H4 (cell line): ENCODE data around the gene B4GALT6. TPM values are rescaled to one million over a fixed set of nuclear protein-coding genes. Genes with fewer than 3 reads are reported as not detected.

ENCODE experiments used
- DNase-seq: peaks from one replicate; pipeline ENCODE4 v3.0.0-alpha.2; 2015; ENCODE audit warnings: low spot score
- total RNA-seq: library from RNA; depleted of rRNA; stranded (reverse); fragments of >200 nt; shearing (Covaris generic); gene quantifications from 2 replicates; pipeline ENCODE4 v1.2.3, GENCODE V29; 2014

Gene B4GALT6
- total RNA-seq, 1 experiment from 2014 or later, result 9.6 TPM

DNA sequence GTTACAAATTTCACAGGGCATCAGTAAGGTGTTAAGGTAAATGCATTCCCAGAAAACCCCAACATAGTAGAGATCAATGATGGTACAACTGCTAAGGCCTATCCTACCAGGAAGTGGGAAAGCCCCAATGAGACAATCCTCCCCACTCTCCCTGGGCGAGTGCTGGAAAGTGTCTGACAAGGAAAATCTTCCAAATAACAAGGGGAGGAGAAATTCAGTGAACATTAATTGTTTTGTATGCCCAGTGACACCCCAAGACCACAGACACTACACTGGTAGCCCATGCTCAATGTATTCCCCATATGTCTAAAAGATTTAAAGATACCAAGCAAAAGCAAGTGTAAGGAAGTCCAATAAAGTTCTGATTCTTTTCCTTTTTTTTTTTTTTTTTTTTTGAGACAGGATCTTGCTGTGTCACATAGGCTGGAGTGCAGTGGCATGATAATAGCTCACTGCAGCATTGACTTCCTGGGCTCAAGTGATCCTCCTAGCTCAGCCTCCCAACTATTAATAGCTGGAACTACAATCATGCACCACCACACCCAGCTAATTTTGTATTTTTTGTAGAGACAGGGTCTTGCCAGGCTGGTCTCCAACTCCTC, 24.7 kb downstream of the B4GALT6 start:
- no peak for DNase-seq

DNA sequence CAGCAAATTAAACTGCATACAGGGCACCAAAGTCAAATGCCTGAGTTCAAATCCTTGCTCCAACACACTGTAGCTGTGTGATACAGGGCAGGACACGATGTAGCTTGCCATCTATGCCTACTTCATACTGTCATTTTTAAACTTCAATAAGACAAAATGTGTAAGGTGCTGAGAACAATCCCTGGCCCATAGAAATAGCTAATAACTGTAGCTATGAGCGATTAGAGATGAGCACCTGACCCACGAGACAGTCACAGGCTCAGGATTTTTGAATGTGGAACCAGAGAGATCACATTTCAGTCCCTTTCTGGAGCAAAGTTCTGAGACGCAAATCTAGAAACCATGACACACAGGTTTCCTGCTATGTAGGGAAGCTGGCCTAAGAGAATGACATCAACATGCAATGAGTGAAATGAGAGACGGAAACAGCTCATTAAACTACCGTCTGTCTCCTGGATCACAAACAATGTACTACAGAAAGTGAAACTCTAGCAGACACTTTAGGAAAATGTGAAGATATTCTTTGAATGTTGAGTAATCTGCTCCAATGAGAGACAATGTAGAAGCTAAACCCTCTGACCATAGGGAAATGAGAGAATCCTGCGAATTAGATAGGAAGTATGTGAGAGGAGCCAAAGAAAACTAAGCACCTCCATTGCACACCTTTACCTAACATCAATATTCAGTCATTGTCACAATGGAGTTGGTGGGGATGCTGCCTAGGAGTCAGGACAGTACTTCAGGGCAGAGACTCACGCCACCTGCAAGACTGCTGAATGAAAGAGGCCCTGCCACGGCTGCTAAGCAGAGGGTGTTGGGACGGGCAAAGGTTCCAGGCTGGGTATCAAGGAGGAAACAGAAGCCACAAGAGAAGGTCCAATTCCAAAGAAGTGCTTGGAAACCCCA, 25.5 kb downstream of the B4GALT6 start:
- DNase-seq, result no peak

DNA sequence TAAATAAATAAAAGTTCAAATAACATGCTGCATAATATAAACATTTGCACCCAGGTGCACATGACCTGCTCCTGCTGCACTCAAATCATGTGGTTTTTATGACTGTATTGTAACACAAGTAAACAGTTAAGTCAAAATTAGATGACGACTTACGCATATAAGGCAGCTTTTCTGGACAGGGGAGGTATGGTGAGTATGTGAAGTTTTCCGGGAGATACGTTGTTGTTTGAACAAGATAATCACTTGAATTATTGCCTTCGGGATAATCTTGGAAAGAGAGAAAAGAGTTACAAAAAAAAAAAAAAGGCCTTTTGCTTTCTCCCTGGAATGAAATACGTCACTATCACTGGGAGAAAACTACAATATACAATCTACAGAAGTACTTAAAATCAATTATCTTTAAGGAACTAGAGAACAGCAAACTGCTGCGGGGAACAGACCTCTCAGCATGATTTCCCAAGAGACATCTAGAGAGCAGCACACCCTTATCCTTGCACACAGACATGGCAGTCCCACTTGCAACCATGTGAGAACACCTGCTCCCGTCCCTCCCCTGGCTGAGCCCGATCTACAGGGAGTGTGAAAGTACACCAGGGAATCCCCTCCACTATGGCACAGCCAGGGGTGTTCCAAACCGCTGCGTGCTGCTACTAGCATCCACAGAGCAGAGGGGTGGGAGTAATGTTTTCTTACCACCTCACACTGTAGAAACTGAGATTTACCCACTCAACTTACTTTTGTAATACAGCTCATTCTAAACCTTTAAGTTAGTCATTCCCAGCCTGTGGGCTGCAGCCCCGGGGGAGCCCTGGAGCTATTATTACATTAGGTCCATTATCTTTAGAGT, 26.3 kb downstream of the B4GALT6 start:
- DNase-seq, result no peak

DNA sequence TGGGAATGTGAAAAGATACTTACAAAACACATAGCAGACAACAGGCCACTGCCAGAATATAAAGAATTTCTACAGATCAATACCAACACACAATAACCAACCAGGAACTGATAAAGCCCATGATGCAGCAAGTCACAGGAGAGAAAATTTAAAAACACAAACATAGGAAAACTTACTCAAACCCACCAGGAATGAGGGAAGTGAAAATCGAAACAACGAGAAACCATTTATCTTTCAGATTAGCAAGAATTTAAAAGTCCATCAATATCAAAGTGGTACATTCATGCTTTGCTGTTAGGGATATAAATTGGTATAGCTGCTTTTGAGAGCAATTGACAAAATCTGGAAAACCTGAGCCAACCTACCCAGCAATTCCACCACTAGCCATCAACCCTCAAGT, 27.6 kb downstream of the B4GALT6 start:
- no peak for DNase-seq

DNA sequence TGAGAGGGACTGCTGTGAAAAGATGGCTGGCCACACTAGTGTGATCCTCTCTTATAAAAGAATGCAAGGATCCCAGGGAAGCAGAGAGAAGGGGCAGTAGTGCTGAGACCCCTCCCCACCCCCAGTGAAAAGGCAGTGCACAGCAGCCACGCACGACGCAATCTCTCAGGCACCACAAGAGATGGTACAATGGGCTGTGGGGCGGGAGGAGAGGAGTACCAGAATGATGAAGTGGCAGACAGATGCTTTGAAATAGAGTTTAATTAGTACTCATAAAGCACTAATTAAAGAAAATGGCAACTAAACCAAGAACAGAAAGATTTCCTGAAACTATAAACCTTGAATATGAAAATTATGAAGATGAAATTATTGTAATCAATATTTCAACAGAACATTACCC, 29.0 kb downstream of the B4GALT6 start:
- DNase-seq, result no peak

DNA sequence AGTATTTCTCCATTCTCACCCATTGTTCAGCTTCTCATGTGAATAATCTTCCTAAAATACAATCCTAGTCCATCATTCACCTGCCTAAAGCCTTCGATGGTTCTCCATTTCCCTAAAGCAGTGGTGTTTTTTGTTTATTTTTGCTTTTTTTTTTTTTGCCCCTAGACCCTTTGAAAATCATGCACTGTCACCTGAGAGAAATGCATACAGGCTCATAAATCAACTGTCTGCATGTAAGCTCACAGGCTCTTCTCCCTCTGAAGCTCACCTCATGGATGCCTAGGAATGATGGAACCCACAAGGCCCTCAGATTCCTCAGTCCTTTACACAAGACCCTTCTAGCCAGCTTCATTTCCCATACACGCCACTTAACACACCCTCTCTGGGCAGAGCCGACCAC, 31.5 kb downstream of the B4GALT6 start:
- no peak for DNase-seq

DNA sequence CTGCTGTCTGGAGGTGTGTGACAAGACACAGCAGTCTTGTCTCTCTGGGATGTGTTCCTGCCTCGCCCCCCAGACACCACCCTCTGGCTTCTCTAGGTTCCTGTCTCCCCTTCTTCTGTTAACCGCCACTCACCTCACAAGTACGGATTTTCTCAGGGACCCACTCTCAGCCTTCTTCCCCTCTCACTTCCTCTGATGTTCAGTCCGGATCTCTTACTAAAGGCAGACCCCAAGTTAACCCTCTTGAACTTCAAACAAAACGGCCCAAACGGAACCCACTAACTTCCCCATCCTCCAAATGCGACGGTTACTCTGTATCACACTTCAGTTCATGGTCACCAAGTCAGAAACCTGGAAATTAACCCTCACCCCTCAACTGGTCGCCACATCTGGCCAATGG, 32.0 kb downstream of the B4GALT6 start:
- DNase-seq, result no peak

DNA sequence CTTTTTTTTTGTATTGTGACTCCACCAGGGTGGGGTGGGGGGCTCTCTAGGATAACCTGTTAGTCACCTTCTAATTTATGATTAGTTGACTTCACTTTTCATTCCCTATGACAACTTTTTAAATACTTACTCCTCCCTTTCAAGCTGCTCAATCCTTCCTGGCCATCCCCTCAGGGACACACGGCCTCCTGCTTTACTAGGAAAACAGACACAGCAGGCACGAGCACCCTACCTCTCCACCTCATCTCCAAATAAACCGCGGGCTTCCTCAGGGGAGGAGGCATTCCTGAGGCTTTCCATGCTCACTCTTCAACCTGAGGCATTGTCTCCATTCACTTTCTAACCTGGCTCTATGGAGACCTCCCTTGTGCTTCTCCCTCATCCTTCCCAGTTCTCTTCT, 33.0 kb downstream of the B4GALT6 start:
- no peak for DNase-seq

DNA sequence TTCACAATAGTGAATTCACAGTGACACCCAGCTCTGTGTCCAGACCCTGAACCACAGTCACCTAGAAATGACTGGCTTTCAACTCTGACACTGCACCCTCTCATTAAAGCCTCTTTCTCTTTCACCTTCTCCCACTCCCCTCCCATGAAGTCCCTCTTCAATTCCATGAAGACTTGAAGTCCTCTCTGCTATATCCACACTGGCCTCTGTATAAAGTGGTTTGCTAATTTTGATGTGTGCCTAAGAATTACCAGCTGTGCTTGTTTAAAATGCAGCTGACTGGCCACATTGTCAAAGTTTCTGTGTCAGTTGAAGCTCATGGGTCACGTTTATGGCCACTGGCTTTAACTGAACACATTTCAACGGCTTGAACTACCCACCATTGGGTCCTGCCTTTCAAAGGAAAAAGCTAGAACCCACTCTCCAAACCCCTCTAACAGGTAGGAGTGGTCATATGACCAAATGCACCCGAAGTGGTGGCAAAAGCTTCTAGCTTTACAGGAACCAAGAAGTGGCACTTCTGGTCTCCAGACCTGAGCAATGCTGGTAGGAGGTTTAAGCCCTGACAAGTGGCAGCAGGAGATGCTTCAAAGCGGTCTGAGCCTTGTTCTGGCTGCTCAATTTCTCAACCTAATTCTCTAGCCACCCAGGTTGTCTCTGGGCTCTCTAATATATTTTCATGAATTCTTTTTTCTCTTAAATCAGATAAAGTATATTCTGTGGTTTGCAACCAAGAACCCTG, 34.2 kb downstream of the B4GALT6 start:
- no peak for DNase-seq

DNA sequence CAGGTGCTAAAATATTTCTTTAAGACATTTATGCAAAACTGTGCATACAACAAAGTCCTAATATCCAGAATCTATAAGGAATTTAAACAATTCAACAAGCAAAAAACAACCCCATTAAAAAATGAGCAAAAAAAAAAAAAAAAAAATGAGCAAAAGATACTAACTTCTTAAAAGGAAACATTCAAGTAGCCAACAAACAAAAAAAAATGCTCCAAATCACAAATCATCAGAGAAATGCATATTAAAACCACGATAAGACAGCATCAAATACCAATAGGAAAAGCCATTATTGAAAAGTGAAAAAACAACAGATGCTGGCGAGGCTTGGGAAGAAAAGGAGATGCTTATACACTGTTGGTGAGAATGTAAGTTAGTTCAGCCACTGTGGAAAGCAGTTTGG, 34.9 kb downstream of the B4GALT6 start:
- DNase-seq, result no peak

DNA sequence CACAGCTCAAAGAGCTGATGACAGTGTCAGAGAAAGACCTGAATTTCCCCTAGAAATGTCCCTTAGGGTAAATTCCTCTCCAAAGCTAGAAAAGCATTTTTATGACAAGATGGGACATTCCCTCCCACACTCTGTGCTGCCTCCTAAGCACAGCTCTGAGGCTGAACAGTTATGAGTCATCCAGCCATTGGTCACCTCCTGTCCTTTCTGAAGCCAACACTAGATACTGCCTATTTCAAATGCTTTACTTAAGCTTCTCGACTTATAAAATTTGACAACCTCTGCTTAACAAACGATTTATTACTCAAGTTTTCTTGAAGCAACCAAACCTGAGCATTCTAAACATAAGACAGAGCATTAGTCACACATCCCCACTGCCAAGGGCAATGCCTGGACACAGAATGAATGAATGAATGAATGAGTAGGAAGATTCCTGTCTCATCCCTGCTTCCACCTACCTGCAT, 35.4 kb downstream of the B4GALT6 start:
- DNase-seq, result peak; percentile 67

DNA sequence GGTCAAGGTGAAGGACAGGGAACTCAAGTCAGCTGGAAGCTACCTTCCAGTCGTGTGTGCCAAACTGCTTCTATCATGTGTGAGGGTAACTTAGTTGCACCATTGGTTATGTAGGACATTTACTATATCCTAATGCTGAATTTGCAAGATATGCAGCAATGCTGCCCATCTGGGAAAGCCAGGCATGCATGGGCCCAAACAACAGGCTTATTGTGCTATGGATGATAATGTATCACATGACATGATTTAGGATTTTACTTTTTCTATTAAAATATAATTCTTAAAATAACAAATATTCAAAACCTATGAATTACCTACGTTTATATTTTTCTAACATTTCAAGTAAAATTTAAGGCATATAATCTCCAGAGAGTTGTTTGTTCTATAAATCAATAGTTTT, 35.9 kb downstream of the B4GALT6 start:
- DNase-seq, result no peak

DNA sequence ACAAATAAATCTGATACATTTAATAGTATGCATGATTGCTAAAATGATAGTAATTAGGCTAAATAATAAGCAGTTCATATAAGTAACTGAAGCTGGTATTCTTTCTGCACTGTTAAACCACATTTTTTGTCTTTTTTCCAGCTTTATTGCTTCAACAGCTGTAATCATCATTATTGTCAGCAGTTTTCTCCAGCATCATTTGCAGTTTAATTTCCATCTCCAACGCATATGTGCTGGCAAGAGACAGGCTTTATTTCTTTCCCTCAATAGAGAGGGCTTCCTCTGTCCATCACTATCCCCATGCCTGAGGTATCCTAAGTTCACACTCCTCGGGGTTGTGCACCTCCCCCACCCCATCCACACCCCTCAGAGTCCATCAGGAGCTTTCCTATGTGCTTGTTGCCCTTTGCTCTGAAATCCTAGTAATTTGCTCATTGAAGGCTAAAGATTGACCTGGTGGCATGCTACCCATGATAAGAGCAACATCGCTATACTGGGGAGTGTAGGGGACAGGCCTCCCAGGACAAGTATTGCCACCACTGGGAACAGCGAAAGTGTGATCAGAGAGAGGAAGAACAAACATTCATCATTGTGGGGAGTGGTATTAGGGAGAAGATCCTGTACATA, 37.1 kb downstream of the B4GALT6 start:
- no peak for DNase-seq

DNA sequence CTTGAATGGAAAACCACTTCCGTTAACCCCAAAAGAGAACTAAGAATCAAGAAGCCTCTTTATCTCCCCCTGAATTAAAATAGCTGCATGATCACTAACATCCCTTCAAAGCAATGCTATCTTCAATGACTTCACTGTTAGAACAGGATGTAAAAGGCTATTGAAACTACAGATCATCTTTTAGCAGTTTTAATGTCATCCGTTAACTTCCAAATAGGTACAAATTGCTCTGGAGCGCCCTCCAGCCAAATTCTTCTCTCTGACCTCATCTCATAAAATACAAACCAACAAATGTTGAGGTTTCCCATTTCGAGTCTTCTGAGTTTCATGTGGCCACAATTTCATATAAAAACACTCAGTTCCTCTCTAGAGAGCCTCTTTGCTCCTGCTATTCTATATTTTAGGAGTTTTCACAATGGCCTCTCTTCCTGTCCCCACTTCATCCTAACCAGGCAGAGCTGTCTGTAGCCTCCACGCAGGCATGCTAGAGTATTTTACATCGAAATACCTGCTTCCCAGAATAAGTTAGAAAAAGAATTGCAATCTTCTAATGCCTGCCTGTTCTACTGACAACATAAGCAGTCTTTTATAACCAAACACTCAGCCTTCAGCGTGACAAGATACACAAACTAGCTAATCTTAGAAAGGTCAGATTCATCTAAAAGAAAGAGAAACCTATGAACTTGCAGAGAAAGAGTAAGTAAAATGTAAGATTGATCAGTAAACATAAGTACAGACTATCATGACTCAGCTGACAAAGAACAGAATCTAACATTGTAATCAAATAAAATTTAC, 37.9 kb downstream of the B4GALT6 start:
- DNase-seq, result no peak

DNA sequence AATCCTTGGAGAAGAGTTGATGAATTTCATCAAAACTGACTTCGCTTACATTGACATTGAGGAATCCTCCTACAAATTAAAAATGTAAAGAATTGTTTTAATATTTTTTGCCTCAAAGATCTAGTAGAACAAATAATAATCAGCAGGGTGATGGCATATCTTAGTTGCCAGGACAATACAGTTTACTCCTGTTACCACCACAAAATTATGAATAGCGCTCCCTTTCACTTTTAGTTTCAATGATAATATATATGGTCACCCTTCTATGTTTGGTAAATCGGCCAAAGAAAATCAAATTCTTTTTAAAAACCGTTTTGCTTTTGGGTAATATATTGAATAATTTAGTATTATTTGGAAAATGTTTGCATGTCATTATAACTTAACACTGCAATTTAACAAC, 39.0 kb downstream of the B4GALT6 start:
- DNase-seq, result no peak

DNA sequence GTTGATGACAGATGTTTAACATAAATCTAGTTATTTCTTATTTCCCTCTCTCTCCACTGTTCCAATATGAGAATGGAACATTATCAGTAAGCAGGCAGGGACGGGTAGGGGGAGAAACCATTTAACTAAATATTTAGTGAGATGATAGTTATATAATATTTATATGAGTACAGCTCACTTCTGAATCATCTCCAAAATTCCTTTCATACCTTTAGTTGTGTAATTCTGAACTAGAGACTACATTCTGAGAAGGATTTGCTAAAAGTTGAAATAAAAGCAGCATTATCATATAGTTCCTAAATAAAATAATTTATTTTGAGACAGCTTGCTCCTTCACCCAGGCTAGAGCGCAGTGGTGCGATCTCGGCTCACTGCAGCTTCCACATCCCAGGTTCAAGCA, 41.4 kb downstream of the B4GALT6 start:
- no peak for DNase-seq

DNA sequence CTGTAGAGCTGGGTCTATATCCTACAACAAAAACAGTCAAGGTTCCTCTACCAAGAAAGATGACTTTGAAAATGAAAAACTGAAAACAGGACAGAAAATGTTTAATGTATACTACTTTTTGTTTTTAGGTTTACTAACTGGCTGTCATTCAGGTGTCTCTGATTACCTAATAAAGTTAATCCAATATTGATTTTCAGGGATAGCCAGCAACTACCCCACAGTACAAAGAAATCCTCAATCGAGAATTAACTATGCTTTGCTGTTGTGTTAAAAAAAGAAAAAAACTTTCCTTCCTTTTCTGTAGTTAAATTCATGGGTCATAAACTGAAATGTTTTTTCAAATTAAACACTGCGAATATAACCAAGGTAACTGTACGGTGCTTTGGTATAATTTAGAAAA, 46.9 kb downstream of the B4GALT6 start:
- no peak for DNase-seq

DNA sequence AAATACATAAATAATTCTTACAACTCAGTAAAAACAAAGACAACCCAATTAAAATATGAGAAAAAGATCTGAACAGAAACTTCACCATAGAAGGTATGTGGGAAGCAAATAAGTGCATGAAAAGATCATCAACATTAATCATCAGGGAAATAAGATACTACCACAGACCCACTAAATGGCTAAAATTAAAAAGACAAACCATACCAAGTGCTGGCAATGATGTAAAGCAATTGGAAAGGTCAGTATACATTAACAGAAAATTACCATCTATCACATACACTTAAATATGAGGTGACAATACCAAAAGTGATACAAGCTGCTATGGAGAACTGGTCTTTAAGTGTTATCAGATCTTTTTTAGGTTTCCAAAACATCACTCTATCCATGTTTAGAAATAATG, 48.0 kb downstream of the B4GALT6 start:
- DNase-seq, result no peak

DNA sequence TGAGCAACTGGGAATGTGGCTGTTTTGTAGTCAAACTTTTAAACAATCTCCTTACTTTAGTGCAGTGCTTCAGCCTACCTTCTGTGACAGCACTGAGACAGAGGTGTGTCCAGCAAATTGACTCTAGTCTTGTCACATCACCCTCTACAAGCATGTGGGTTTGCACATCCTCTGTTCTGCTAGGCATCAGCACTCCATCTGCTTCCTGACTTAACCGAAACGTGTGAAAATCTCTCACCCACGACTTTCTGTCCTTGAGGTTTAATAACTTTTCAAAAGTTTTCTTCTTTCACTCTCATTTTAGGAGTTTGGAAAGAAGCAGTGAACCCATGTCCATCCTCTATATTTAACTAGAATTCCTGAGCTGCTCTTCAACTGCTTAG, 50.1 kb downstream of the B4GALT6 start:
- DNase-seq, result no peak
